HepG2 (cell line): ENCODE results near the gene PXDC1. TPM values are rescaled to one million over a fixed set of nuclear protein-coding genes. Genes with fewer than 3 reads are reported as not detected.

Source experiments
- ATAC-seq: fragments of 200-7000 bp; cut with Tn5 transposase; 3 replicates; pipeline ENCODE4 v1.9.1; 2020; ENCODE audit warnings: mild to moderate bottlenecking, moderate library complexity
- BruUV-seq: library from RNA; stranded (reverse); fragments of 400-500 nt; replicated peaks from 2 replicates; lab custom pipeline; 2021; lab: Mats Ljungman, UMichigan
- CTCF ChIA-PET: fragments of 300-600 bp; formaldehyde crosslinking; extraction: SDS; loops from one replicate; lab custom pipeline; 2021; ENCODE audit warnings: low total read pairs, inconsistent platforms, low intra/inter-chr PET ratio; lab: Yijun Ruan, JAX
- POLR2A ChIA-PET: fragments of 350-600 bp; sonication (Branson Sonifier 250); formaldehyde crosslinking; loops from one replicate; lab custom pipeline; 2020; ENCODE audit warnings: antibody characterized with exemption, inconsistent platforms; lab: Yijun Ruan, JAX
- DNase-seq: peaks from one replicate; pipeline ENCODE4 v3.0.0-alpha.2; 2015; ENCODE audit warnings: low spot score
- FAIRE-seq: peaks from 3 replicates; lab custom pipeline; 2011; peaks lifted over from hg19 to GRCh38; lab: Jason Lieb, UNC
- H2AFZ ChIP-seq: one replicate; pipeline ENCODE4 v1.6.1; 2011; ENCODE audit warnings: low read length, inconsistent platforms
- H3K27ac ChIP-seq: fragments of 300-600 bp; 3 replicates; pipeline ENCODE4 v1.8.0; 2011; ENCODE audit warnings: mixed run types, mild to moderate bottlenecking, mixed read lengths, low read length, inconsistent platforms; ENCODE audit not compliant: insufficient read depth; ENCODE audit errors: extremely low read length
- H3K27me3 ChIP-seq, 2 experiments: fragments of 200-600 bp in 1 of 2; 2 replicates in 1 of 2; 3 replicates in 1 of 2; pipeline versions ENCODE4 v1.6.0 to v1.8.0; 2011; ENCODE audit warnings: low read length in 2 of 2, mild to moderate bottlenecking in 2 of 2, moderate library complexity in 2 of 2, inconsistent platforms in 1 of 2; ENCODE audit not compliant: insufficient read depth in 2 of 2, control insufficient read depth in 1 of 2
- H3K36me3 ChIP-seq, 2 experiments: fragments of 200-600 bp in 1 of 2; replicated peaks in 1 of 2; 2 replicates in 1 of 2; 3 replicates in 1 of 2; pipeline versions ENCODE4 v1.5.1 to v1.8.0; 2011; ENCODE audit warnings: low read length in 2 of 2, inconsistent platforms in 1 of 2; ENCODE audit not compliant: insufficient read depth in 2 of 2, control insufficient read depth in 1 of 2
- H3K4me1 ChIP-seq: 2 replicates; pipeline ENCODE4 v1.5.1; 2012; ENCODE audit warnings: low read length, inconsistent platforms; ENCODE audit not compliant: insufficient read depth
- H3K4me2 ChIP-seq: 2 replicates; pipeline ENCODE4 v1.6.0; 2011; ENCODE audit warnings: low read depth, low read length, inconsistent platforms
- H3K4me3 ChIP-seq, 3 experiments: fragments of 200-600 bp in 1 of 3; sonication (generic), shearing (Covaris generic) in 1 of 3; replicated peaks in 1 of 3; 2 replicates each; pipeline ENCODE4 v1.5.1; 2011 to 2016; ENCODE audit warnings: low read length in 3 of 3, inconsistent platforms in 2 of 3, low read depth in 2 of 3, mild to moderate bottlenecking in 2 of 3, control low read depth in 1 of 3, mixed read lengths in 1 of 3; ENCODE audit not compliant: insufficient read depth in 1 of 3
- H3K79me2 ChIP-seq: one replicate; pipeline ENCODE4 v1.6.1; 2011; ENCODE audit warnings: low read length, inconsistent platforms; ENCODE audit not compliant: insufficient read depth
- H3K9ac ChIP-seq: 2 replicates; pipeline ENCODE4 v1.6.0; 2011; ENCODE audit warnings: mild to moderate bottlenecking, low read depth, low read length, inconsistent platforms; ENCODE audit not compliant: insufficient read depth
- H3K9me3 ChIP-seq: 2 replicates; pipeline ENCODE4 v1.5.1; 2012; ENCODE audit warnings: mild to moderate bottlenecking, low read length
- H4K20me1 ChIP-seq: 2 replicates; pipeline ENCODE4 v1.6.0; 2011; ENCODE audit warnings: inconsistent platforms, mild to moderate bottlenecking, low read length, moderate library complexity; ENCODE audit not compliant: insufficient read depth
- GLI4 ChIP-seq: sonication (generic); formaldehyde crosslinking; IDR thresholded peaks from 2 replicates; pipeline ENCODE4 v1.5.1; 2020; ENCODE audit warnings: missing genetic modification reagents, mild to moderate bottlenecking, moderate library complexity, borderline replicate concordance
- HIC2 ChIP-seq: sonication (generic); formaldehyde crosslinking; IDR thresholded peaks from 2 replicates; pipeline ENCODE4 v1.9.0; 2022; ENCODE audit warnings: low read depth, missing genetic modification reagents
- HOXA5 ChIP-seq: sonication (generic); formaldehyde crosslinking; IDR thresholded peaks from 2 replicates; pipeline ENCODE4 v1.4.0; 2020; ENCODE audit warnings: missing genetic modification reagents
- KLF9 ChIP-seq: IDR thresholded peaks from 2 replicates; pipeline ENCODE4 v1.6.1; 2016; ENCODE audit warnings: low read depth
- MXD1 ChIP-seq: sonication (generic); formaldehyde crosslinking; IDR thresholded peaks from 2 replicates; pipeline ENCODE4 v1.4.0; 2020; ENCODE audit warnings: mild to moderate bottlenecking, missing genetic modification reagents
- MYPOP ChIP-seq: sonication (generic); formaldehyde crosslinking; IDR thresholded peaks from 2 replicates; pipeline ENCODE4 v1.8.1; 2023; ENCODE audit warnings: mild to moderate bottlenecking, moderate library complexity, missing genetic modification reagents
- PCBP1 ChIP-seq: fragments of 200-400 bp; formaldehyde crosslinking; IDR thresholded peaks from 2 replicates; pipeline ENCODE4 v1.6.1; 2017; ENCODE audit warnings: mild to moderate bottlenecking, low read depth, low read length, borderline replicate concordance
- RFXAP ChIP-seq: sonication (generic); formaldehyde crosslinking; IDR thresholded peaks from 2 replicates; pipeline ENCODE4 v1.4.0; 2020; ENCODE audit warnings: missing genetic modification reagents, borderline replicate concordance
- RNF2 ChIP-seq: fragments of 450-650 bp; conservative IDR thresholded peaks from 2 replicates; pipeline ENCODE4 v1.6.1; 2016; ENCODE audit warnings: low read depth
- STAG1 ChIP-seq: sonication (generic); formaldehyde crosslinking; IDR thresholded peaks from 2 replicates; pipeline ENCODE4 v1.4.0; 2020; ENCODE audit warnings: missing genetic modification reagents
- THYN1 ChIP-seq: sonication (generic); formaldehyde crosslinking; IDR thresholded peaks from 2 replicates; pipeline ENCODE4 v1.8.1; 2023; ENCODE audit warnings: low read depth, mild to moderate bottlenecking, moderate library complexity, missing genetic modification reagents, borderline replicate concordance
- ZBED4 ChIP-seq: sonication (generic); formaldehyde crosslinking; IDR thresholded peaks from 2 replicates; pipeline ENCODE4 v1.4.0; 2020; ENCODE audit warnings: missing genetic modification reagents, borderline replicate concordance
- ZBTB3 ChIP-seq: sonication (generic); formaldehyde crosslinking; IDR thresholded peaks from 2 replicates; pipeline ENCODE4 v1.4.0; 2020; ENCODE audit warnings: low read depth, mild to moderate bottlenecking, moderate library complexity, missing genetic modification reagents, borderline replicate concordance
- WGBS: methylation state at CpG from one replicate; pipeline ENCODE4 v1.1.6; 2017; ENCODE audit warnings: low lambda C conversion rate; 5-methylcytosine and 5-hydroxymethylcytosine counted together
- in situ Hi-C: cut with HindIII; loops from 2 replicates; pipeline ENCODE4 v1.10.0; 2017; ENCODE audit warnings: low pct_unique_long_range_greater_than_20kb; ENCODE audit not compliant: extremely low pct_ligation_motif_present
- intact Hi-C: fragments of 100-400 bp; cut with micrococcal nuclease; formaldehyde crosslinking; loops from one replicate; pipeline ENCODE4 v1.10.0; 2022; ENCODE audit not compliant: unreplicated experiment
- polyA plus RNA-seq, 8 experiments: library from polyadenylated mRNA; depleted of rRNA in 3 of 8; stranded (reverse) in 7 of 8; unstranded in 1 of 8; fragments of >200 nt; fragmentation: Illumina TruSeq in 4 of 8; extraction: Trizol in 4 of 8; gene quantifications; 2 replicates each; pipeline versions ENCODE4 v1.2.1 to v1.2.3, GENCODE V29; 2011 to 2016; ENCODE audit warnings: low read depth in 4 of 8, missing spikeins in 1 of 8, mixed read lengths in 1 of 8; ENCODE audit not compliant: insufficient read depth in 1 of 8
- total RNA-seq, 5 experiments: library from RNA; depleted of rRNA; stranded (reverse); fragments of >200 nt; fragmentation: Illumina TruSeq; extraction: Trizol; gene quantifications; 2 replicates each; pipeline ENCODE4 v1.2.3, GENCODE V29; 2016; ENCODE audit warnings: low read depth in 1 of 5

PXDC1 gene
- total and polyA plus RNA-seq, 2 of the 13 experiments (the other 11 are each of a cell fraction or from before 2014, with no cell fraction given) = 32.4 to 34.7 TPM

GRCh38 chr6:3729603-3730344 is 21.7 kb downstream of the PXDC1 start (continued):
- TF ChIP-seq ZBED4 (CRISPR knock-in tag) = no peak
- TF ChIP-seq ZBTB3 = no peak
- no peak for TF ChIP-seq GLI4

GRCh38 chr6:3727593-3728108 is 23.9 kb downstream of the PXDC1 start:
- Histone ChIP-seq H3K27ac (no peak overlapping the region), H3K4me1 (no peaks in the 10 kb centered on the region), H3K79me2 (peaks cover 21% of the 10 kb centered on the region), H3K9me3 (no peaks in the 10 kb centered on the region), H3K36me3 (peaks cover 60 to 98% of the 10 kb centered on the region in 2 experiments), H4K20me1 (peaks cover 38% of the 10 kb centered on the region), H3K27me3 (no peaks in the 10 kb centered on the region), H3K4me2 (no peak overlapping the region), H2AFZ (no peak overlapping the region), H3K4me3 (no peak overlapping the region), H3K9ac (no peak overlapping the region)
- in situ Hi-C loops (no loop called here), intact Hi-C loops (no loop called here)
- no peak for FAIRE-seq
- no peak for DNase-seq
- no peak for ATAC-seq
- ChIA-PET CTCF (interaction anchor here (0.6 kb wide), 1 partner anchor 219 kb away, joined by 3 read pairs; no protein-coding TSS in a partner anchor), POLR2A (no interaction called here)
- 98% methylated on average over 11 of the region's 11 CpGs for WGBS
- no TSS peak for BruUV-seq
- TF ChIP-seq STAG1 (CRISPR knock-in tag) (no peak), RNF2 (no peak), PCBP1 (no peak), KLF9 (CRISPR knock-in tag) (no peak), HOXA5 (CRISPR knock-in tag) (no peak), THYN1 (CRISPR knock-in tag) (no peak), MXD1 (no peak), RFXAP (no peak), HIC2 (CRISPR knock-in tag) (no peak), MYPOP (CRISPR knock-in tag) (no peak)
